Astrocyte (in vitro differentiated cells and primary cell): ENCODE results near the gene THEM5. TPM values are rescaled to one million over a fixed set of nuclear protein-coding genes. Genes with fewer than 3 reads are reported as not detected.

ENCODE experiments used
- DNase-seq: peaks from one replicate; pipeline ENCODE4 v3.0.0-alpha.2; 2010; ENCODE audit warnings: low read depth
- FAIRE-seq: peaks from 2 replicates; lab custom pipeline; 2011; peaks lifted over from hg19 to GRCh38; lab: Jason Lieb, UNC
- H2AFZ ChIP-seq: 2 replicates; pipeline ENCODE4 v1.6.0; 2012; ENCODE audit warnings: low read depth, low read length, inconsistent platforms
- H3K27ac ChIP-seq: 2 replicates; pipeline ENCODE4 v1.5.1; 2011; ENCODE audit warnings: low read depth, low read length, inconsistent platforms
- H3K27me3 ChIP-seq: 2 replicates; pipeline ENCODE4 v1.6.0; 2011; ENCODE audit warnings: low read length, inconsistent platforms; ENCODE audit not compliant: insufficient read depth
- H3K36me3 ChIP-seq: 2 replicates; pipeline ENCODE4 v1.5.1; 2011; ENCODE audit warnings: low read length, inconsistent platforms; ENCODE audit not compliant: insufficient read depth
- H3K4me1 ChIP-seq: 2 replicates; pipeline ENCODE4 v1.5.1; 2011; ENCODE audit warnings: low read length, inconsistent platforms; ENCODE audit not compliant: insufficient read depth
- H3K4me2 ChIP-seq: 2 replicates; pipeline ENCODE4 v1.6.0; 2012; ENCODE audit warnings: low read length, inconsistent platforms
- H3K4me3 ChIP-seq: 2 replicates; pipeline ENCODE4 v1.5.1; 2011; ENCODE audit warnings: low read depth, mild to moderate bottlenecking, low read length, inconsistent platforms; ENCODE audit not compliant: insufficient read depth
- H3K79me2 ChIP-seq: 2 replicates; pipeline ENCODE4 v1.6.0; 2012; ENCODE audit warnings: mild to moderate bottlenecking, low read length, inconsistent platforms; ENCODE audit not compliant: insufficient read depth
- H3K9ac ChIP-seq: 2 replicates; pipeline ENCODE4 v1.6.0; 2012; ENCODE audit warnings: mild to moderate bottlenecking, low read length, inconsistent platforms
- H3K9me3 ChIP-seq: 2 replicates; pipeline ENCODE4 v1.5.1; 2012; ENCODE audit warnings: low read depth, mild to moderate bottlenecking, low read length, inconsistent platforms; ENCODE audit not compliant: insufficient read depth
- H4K20me1 ChIP-seq: 2 replicates; pipeline ENCODE4 v1.6.0; 2012; ENCODE audit warnings: low read length, inconsistent platforms; ENCODE audit not compliant: insufficient read depth
- H3K27ac Mint-ChIP-seq: one replicate; pipeline ENCODE4 v1.8.0; 2021; ENCODE audit warnings: mild to moderate bottlenecking, mixed read lengths; ENCODE audit not compliant: unreplicated experiment
- H3K27me3 Mint-ChIP-seq: one replicate; pipeline ENCODE4 v1.8.0; 2021; ENCODE audit warnings: low read depth, mixed read lengths; ENCODE audit not compliant: unreplicated experiment
- H3K36me3 Mint-ChIP-seq: one replicate; pipeline ENCODE4 v1.8.0; 2021; ENCODE audit warnings: low read depth, mixed read lengths; ENCODE audit not compliant: unreplicated experiment
- H3K4me1 Mint-ChIP-seq: one replicate; pipeline ENCODE4 v1.8.0; 2021; ENCODE audit warnings: low read depth, mixed read lengths; ENCODE audit not compliant: unreplicated experiment
- H3K4me3 Mint-ChIP-seq: one replicate; pipeline ENCODE4 v1.8.0; 2021; ENCODE audit warnings: mild to moderate bottlenecking, moderate library complexity, mixed read lengths; ENCODE audit not compliant: unreplicated experiment
- H3K9me3 Mint-ChIP-seq: one replicate; pipeline ENCODE4 v1.8.0; 2021; ENCODE audit warnings: mild to moderate bottlenecking, mixed read lengths; ENCODE audit not compliant: unreplicated experiment
- CTCF ChIP-seq: IDR thresholded peaks from 2 replicates; pipeline ENCODE4 v1.5.1; 2011; ENCODE audit warnings: low read depth, mild to moderate bottlenecking, inconsistent platforms, low read length, moderate library complexity; ENCODE audit not compliant: insufficient read depth
- EZH2 ChIP-seq: IDR thresholded peaks from 2 replicates; pipeline ENCODE4 v1.6.1; 2012; ENCODE audit warnings: mild to moderate bottlenecking, low read length, inconsistent platforms; ENCODE audit not compliant: insufficient read depth
- total RNA-seq: library from RNA; stranded (reverse); gene quantifications from 2 replicates; pipeline ENCODE4 v1.2.1, GENCODE V29; 2021

Gene THEM5
- total RNA-seq, 1 donor from 2014 or later: not detected

- Histone ChIP-seq H2AFZ (no peak overlapping the region), H3K27ac (no peak overlapping the region), H3K4me2 (no peak overlapping the region), H3K9me3 (no peaks in the 10 kb centered on the region), H3K27me3 (peaks cover 80% of the 10 kb centered on the region), H3K4me1 (no peaks in the 10 kb centered on the region), H3K79me2 (no peaks in the 10 kb centered on the region), H3K9ac (no peak overlapping the region), H4K20me1 (no peaks in the 10 kb centered on the region), H3K36me3 (no peaks in the 10 kb centered on the region), H3K4me3 (no peak overlapping the region)
- no peak for TF ChIP-seq CTCF
- no peak for TF ChIP-seq EZH2
- no peak overlapping the region for H3K4me3 Mint-ChIP-seq
- FAIRE-seq: no peak
- H3K27me3 Mint-ChIP-seq: peaks cover 63% of the 10 kb centered on the region
- H3K4me1 Mint-ChIP-seq: peaks cover 1% of the 10 kb centered on the region
- no peak overlapping the region for H3K27ac Mint-ChIP-seq
- no peaks in the 10 kb centered on the region for H3K9me3 Mint-ChIP-seq
- DNase-seq: no peak
- H3K36me3 Mint-ChIP-seq: peaks cover 7% of the 10 kb centered on the region
Measured at GRCh38 chr1:151802372-151802771, 51.1 kb downstream of the THEM5 start.

GRCh38 chr1:151801846-151802245, 51.7 kb downstream of the THEM5 start:
- FAIRE-seq (no peak), DNase-seq (no peak)
- H3K4me2 ChIP-seq: no peak overlapping the region
- Mint-ChIP-seq H3K4me1 (peaks cover 1% of the 10 kb centered on the region), H3K9me3 (no peaks in the 10 kb centered on the region), H3K27ac (no peak overlapping the region), H3K27me3 (peaks cover 62% of the 10 kb centered on the region), H3K4me3 (no peak overlapping the region), H3K36me3 (peaks cover 7% of the 10 kb centered on the region)
- H3K27ac ChIP-seq: no peak overlapping the region
- H3K79me2 ChIP-seq: no peaks in the 10 kb centered on the region
- H3K4me3 ChIP-seq: no peak overlapping the region
- no peaks in the 10 kb centered on the region for H3K9me3 ChIP-seq
- no peak overlapping the region for H3K9ac ChIP-seq
- no peaks in the 10 kb centered on the region for H4K20me1 ChIP-seq
- peaks cover 78% of the 10 kb centered on the region for H3K27me3 ChIP-seq
- no peak overlapping the region for H2AFZ ChIP-seq
- no peaks in the 10 kb centered on the region for H3K4me1 ChIP-seq
- H3K36me3 ChIP-seq: no peaks in the 10 kb centered on the region
- no peak for TF ChIP-seq EZH2
- TF ChIP-seq CTCF: no peak

GRCh38 chr1:151801310-151801820, 52.1 kb downstream of the THEM5 start:
- DNase-seq (no peak), FAIRE-seq (no peak)
- Histone ChIP-seq H3K4me2 (no peak overlapping the region), H3K36me3 (no peaks in the 10 kb centered on the region), H3K9me3 (no peaks in the 10 kb centered on the region), H3K4me3 (no peak overlapping the region), H4K20me1 (no peaks in the 10 kb centered on the region), H3K9ac (no peak overlapping the region), H2AFZ (no peak overlapping the region), H3K27me3 (peaks cover 78% of the 10 kb centered on the region), H3K27ac (no peak overlapping the region), H3K4me1 (no peaks in the 10 kb centered on the region), H3K79me2 (no peaks in the 10 kb centered on the region)
- no peak for TF ChIP-seq EZH2
- no peak for TF ChIP-seq CTCF
- Mint-ChIP-seq H3K4me3 (no peak overlapping the region), H3K27ac (no peak overlapping the region), H3K4me1 (peaks cover 4% of the 10 kb centered on the region), H3K36me3 (peaks cover 10% of the 10 kb centered on the region), H3K9me3 (no peaks in the 10 kb centered on the region), H3K27me3 (peaks cover 58% of the 10 kb centered on the region)
